Right lobe of liver (tissue), 4 donors: ENCODE measurements around the gene PISD.

Source experiments
- POLR2A ChIP-seq: fragments of 450-650 bp; IDR thresholded peaks from one replicate; pipeline ENCODE4 v1.6.1; 2017; ENCODE audit warnings: antibody characterized with exemption, mild to moderate bottlenecking
- TF ChIP-seq, protein P1 (sequence below), 4 donors: fragments of 200-600 bp in 3 of 4; fragments of 450-650 bp in 1 of 4; IDR thresholded peaks; one replicate each; pipeline versions ENCODE4 v1.5.1 to v1.8.0; 2016 to 2022; ENCODE audit warnings: antibody characterized with exemption in 4 of 4, mild to moderate bottlenecking in 2 of 4
- donor health status: DM: no; HTN: no; CAD: no.
- donor health status: DM: no; HTN: no; CAD: no.
- donor health status: DM: no; HTN: yes; CAD: no.

DNA sequence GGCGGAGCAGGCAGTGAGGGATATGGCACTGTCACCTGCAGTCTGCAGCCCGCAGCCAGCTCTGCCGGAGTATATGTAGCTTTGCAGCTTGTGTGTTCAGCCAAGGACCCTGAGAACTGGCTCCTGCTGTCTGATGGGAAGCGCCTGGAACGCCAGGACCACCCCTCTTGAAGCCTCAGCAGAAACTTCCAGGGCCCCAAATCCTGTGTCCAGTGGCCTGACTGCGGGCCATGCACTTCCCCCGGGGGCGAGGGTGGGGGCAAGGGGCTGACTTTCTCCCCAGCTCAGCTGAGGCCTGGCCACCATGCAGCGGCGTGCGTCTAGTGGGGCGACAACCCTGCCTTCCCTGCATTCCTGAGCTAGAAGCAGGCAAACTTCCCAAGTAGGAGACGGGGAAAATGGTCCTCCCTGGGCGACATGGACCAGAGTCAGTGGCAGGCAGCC lies 32.3 kb downstream of the PISD start:
- TF ChIP-seq, protein P1, sequence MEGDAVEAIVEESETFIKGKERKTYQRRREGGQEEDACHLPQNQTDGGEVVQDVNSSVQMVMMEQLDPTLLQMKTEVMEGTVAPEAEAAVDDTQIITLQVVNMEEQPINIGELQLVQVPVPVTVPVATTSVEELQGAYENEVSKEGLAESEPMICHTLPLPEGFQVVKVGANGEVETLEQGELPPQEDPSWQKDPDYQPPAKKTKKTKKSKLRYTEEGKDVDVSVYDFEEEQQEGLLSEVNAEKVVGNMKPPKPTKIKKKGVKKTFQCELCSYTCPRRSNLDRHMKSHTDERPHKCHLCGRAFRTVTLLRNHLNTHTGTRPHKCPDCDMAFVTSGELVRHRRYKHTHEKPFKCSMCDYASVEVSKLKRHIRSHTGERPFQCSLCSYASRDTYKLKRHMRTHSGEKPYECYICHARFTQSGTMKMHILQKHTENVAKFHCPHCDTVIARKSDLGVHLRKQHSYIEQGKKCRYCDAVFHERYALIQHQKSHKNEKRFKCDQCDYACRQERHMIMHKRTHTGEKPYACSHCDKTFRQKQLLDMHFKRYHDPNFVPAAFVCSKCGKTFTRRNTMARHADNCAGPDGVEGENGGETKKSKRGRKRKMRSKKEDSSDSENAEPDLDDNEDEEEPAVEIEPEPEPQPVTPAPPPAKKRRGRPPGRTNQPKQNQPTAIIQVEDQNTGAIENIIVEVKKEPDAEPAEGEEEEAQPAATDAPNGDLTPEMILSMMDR (IDR thresholded peaks at IDR 0.05), result no peak
- no peak for TF ChIP-seq POLR2A
